HG02610 (cell line): ENCODE data around the gene MAML2.

Source experiments
- ATAC-seq: cut with Tn5 transposase; IDR thresholded peaks from one replicate; pipeline ENCODE4 v1.9.1; 2021; ENCODE audit warnings: mild to moderate bottlenecking, moderate library complexity; ENCODE audit not compliant: unreplicated experiment

MAML2 gene

DNA sequence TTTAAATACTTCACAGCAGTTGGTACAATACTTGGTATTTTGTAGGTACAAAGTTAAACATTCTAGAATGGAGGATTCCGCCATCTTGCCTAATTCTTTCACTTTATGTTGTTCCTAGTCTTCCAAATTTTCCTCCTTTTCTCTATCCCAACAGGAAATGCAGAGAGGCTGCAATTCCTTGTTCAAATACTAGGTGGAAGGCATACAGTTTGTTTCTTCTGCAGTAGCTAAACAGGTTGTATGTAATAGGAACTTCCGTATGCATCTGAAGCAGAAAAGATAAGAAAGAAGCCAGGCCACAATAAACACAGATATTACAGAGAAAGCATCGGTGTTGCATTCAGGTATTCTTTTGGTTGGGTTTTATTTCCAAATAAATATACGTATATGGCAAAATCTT is 232.7 kb downstream of the MAML2 start:
- ATAC-seq: no peak

DNA sequence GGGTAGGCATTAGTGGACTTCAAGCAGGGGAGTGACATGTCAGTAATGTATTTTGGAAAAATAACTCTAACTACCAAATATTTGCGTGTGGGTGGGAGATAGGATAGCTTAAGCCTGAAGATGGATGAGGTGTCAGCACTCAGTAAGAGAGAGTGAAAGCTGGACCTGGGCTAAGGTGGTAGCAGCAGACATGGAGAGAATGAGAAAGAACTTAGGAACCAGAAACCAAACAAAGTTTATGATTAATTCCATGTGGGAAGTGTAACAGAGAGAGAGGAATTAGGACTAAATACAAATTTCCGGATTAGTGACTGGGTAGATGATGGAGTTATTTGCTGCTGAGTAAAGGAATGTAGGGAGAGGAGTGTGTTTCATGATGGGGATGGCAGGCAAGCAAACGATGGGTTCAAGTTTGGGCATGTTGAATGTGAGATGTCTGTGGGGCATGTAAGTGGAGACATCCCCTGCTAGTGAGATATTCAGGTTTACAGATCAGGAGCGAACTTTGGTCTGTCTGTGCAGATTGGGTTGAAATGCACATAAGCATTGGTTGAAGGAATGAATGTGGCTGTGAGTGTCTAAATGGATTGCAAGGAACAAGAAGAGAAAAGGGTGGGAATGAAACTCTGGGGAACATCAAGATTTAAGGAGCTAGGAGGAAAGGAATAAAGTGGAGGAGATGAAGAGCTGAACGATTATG is 233.5 kb downstream of the MAML2 start:
- ATAC-seq: no peak

DNA sequence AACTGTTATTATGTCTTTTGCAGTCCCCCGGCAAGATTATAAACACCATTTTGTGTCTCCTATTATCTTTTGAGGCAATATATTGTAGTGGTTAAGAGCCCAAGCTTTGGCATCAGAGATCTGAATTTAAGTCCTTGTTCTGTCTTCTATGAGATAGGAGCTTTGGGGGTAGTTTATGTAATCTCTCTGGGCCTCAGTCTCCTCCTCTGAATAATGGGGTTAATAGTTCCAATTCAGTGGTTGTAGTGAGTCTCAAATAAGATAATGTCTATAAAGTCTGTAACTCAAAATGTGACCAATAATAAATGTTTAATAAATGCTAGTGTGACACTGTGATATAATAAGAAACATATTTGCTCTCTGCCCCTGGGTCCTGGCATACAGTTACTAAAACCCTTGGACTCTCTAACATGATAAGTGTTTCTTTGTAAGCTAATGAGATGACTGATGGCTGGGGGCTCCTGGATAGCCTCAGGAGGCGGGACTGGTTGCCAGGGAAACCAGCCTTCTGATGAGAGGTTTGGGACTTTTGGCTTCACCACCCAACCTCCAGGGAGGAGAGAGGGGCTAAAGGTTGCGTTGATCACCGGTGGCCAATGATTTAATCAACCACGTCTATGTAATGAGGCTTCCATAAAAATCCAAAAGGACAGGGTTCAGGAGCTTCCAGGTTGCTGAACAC is 235.7 kb downstream of the MAML2 start:
- ATAC-seq: no peak

DNA sequence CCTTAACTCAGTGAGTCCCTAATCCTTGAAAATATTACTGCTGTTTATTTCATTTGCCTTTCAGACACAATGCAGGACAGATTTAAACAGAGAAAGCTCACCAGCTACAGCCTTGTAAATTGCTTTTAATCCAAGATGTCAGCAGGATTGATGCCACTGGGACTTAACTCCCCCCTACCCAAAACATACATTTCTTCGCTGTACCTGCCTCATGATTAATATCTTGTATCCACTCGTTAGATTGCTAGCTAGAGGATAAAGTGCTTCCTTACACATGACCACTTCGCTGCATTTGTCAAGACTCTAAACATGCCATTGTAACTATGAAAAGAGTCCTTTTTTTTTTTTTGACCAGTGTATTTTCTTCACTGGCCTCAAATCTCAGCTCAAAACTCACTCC is 236.3 kb downstream of the MAML2 start:
- ATAC-seq: no peak

DNA sequence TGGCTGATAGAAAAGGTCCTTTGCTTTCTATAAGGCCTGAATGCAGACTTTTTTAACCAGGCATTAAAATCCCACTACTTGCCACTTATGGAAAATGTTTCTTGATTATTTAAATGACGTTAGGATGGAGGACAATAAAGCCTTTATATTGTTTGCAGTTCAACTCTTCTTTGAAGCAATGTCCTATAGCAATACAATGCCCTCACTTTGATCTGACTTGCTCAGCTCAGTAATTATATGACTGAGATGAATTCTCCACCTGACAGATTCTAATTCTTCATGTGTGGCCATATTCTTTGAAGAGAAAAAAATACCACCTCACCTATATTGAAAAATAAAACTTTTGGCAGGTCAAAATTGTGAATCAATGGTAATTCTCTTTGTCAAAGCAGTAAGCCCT is 237.1 kb downstream of the MAML2 start:
- no peak for ATAC-seq

DNA sequence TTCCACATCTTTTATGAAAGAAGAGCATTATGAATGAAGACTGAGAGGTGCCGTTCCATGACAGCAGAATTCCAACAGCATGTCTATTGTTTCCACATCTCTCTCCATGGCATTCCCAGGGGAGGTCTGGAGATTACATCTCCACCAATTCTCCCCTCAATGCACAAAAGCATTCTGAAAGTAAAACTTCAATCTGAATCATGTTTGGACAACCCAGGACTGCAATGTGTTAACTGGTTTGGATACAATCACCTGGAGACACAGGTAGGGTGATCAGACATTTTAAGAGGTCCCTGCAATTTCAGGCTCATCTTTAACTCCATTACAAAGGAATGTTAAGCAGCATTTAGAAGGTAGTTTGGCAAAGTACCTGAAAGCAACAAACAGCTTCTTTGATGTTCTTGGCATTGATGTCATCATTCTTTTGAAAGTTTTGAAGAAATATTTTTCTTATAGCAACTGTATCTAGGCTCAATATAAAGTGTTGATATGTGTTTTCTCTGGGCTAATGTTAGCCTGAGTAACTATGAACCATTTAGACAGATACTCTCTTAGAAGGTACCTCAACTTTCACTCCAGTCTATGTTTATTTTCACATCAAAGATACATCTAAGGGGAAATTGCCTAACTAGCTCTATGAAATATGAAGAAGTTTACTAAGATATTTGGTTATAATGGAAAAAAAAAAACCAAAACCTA is 237.6 kb downstream of the MAML2 start:
- no peak for ATAC-seq

DNA sequence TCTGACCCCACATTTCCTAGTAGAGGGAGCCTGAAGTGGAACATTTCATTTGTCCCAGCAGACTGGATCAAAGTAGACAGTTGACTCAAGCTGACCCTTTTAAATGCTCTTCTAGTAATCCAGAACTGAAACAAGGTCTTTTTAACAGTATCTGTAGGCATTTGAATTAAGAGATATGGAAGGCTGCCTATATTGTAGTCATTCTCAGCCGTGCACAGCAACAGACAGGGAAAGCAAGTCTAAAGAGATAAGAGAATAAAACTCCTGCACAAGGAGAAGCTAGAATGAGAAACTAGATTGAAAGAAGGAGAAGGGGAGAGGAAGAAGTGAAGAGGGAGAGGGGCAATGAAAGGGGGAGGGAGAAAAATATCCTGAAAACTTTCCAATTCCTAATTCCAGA is 238.5 kb downstream of the MAML2 start:
- ATAC-seq: no peak

DNA sequence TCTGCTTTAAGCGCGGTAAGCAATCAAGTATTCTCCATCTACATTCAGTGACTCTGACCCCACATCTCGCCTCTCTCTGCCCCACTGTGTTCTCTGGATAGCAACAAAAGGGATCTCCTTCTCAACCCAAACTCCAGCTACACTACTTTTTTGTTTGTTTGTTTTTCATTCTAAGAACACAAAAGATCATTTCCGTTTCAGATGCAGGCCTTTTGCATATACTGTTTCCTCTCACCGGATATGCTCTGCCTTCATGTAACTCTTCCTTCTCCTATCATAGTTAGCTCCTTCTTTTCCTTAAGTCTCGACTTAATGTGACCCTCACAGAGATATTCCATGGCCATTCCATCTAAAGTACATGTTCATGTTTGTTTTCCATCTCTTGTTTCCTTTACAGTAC is 239.3 kb downstream of the MAML2 start:
- ATAC-seq: no peak

DNA sequence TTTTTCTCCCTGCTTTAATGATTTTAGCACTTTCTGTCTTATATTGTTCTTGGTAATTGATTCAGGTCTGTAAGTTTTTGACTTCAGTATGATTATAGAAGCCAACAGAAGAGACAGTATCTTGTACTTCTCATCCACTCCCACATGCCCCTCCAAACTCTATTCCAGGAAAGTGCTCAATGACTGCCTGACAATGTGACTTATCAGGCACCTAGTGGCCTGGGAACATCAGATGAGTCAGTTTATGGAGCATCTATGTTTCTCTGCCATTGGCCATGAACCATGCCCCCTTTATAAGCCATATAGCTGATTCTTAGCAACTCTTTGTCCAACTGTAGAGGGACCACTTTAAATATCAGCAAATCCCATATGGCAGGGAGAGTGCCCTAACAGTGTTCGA is 239.9 kb downstream of the MAML2 start:
- no peak for ATAC-seq

DNA sequence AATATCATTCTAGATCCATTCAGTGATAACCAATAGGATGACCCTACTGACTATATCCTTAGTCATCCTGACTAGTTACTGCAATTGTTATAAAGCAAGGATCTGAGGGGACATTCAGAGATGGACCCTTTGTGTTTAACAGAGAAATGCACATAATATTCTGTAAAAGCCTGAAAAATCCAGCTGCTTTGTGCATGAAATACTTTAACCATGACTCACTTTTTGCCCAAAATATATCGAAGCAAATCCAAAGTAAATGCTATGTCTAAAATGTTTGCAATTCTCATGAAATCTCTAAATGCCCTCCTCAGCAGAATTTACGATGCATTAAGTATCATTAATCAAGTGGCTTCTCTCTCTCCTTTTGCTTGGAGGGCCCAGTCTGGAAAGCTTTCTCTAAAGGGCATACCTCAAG is 240.3 kb downstream of the MAML2 start:
- no peak for ATAC-seq

DNA sequence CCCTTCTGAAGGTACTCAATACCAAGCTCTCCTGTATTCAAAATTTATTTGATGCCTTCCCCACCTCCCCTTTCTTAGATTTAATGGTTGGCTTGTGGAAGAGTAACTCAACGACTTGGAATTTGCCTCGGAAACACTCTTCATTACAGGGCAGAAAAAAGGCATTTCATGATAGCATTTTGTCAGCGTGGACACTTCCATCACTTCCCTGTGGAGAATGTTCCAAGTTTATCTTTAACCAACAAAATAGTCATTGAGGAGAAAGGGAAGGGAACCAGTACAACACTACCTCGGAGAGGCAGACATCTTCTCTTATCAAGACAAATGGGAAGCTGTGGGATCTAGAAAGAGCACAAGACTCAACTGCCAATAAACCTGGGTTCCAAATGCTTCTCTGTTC is 241.8 kb downstream of the MAML2 start:
- ATAC-seq: no peak

DNA sequence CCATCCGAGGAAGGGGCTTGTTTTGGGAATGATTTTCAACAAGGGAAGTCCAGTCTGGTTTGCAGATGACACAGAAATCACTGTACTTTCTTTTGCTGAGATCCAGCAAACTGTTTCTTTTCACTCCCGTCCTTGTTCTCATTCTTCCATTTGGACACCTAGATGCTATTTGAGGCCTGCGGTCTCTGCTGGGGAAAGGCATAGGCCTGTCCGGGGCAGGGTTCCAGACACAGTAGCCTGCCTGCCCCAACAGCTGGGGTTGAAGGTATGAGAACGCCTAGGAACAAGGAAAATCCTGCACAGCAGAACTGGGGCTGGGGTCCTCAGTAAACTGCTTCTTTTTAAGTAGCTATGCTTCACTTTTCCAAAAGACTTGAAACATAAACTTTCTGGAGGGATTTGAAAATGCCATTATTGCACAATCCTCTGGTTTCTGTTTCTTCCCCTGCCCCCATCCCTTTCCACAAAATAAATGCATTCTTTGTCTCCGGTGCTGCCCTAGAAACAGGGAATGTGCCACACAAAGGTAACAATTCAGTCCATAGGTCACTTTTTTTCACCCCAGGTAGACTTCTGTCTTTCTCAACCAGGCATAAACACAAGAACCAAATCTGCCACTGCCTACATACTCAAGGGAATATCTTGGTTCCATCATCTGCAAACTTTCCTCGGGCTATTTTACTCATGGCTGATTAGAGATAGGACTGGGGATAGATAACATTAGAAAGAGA is 244.3 kb downstream of the MAML2 start:
- no peak for ATAC-seq

DNA sequence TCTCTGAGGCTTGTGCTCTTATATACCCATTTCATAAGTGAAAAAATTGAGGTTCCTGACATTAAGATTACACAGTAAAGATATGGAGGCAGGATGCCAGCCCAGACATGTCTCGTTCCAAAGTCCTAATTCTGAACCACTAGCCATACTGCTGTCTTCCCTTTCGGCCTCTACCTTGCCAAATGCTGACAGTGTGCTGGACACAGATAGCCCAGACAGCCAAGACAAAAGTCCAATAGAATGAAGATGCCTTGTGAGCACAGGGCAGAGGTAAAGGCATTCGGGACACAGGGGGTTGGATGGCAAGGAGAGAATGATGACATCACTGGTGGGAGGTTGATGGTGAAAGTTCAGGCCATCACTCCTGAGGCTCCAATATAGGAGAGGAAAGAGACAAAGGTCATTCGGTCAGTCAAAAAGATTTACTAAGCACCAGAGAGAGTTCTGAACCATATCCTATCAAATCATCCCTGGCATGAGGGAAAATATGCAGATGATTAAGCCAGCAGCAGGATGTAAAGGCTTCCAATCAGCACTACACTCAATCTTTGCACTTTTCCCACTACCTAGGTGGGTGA is 245.1 kb downstream of the MAML2 start:
- ATAC-seq: no peak

DNA sequence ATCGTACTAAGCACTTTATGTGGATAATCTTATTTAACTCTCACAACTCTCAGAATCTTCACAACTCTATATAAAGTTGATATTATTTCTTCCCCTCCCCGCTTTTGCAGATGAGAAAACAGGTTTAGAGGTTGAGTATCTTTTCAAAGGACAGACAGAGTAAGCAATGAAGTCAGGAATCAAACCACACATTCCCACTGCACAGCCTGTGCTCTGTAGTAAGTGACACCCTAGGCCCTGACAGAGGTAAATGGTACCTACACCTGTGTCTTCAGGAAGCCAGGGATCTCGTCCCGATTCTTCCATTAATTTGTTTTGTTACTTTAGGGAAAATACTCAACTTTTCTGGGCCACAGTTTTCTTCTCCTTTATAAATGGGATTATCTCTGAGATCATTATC is 246.6 kb downstream of the MAML2 start:
- no peak for ATAC-seq

DNA sequence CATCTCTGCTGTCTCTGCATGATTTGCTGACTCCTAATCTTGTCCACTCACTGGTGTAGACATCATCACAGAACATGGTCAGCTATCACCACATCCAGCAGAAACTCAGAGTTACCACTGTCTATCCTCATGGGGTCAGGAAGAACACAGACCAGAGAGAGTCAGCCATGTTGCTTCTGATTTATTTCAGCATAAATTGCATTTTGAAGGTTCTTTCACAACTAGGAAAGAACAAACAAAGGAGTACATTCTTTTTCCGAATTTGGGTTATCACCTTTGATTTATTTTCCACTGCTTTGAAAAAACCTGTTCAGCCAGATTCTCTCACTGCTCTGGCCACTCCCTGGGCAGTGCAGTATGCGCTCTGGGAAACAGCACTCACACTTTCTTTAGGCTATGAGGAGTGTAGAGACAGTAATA is 247.1 kb downstream of the MAML2 start:
- ATAC-seq: no peak

DNA sequence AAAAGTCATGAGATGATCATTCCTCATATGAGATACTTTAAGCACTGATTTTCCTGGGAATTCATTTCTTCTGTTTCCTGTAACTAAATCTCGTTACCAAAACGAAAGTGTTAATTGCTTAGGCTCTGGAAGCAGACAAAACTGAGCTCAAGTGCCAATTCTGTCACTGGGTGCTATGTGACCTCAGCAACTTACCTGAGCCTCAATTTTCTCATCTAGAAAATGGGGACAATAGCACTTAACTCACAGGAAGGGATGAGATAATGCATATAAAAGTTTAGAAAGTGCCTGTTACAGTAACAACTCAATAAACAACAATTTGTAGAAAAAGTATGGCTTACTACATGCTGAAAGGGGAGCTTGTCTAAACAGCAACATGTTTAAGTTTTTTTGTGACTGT is 248.8 kb downstream of the MAML2 start:
- ATAC-seq: no peak

DNA sequence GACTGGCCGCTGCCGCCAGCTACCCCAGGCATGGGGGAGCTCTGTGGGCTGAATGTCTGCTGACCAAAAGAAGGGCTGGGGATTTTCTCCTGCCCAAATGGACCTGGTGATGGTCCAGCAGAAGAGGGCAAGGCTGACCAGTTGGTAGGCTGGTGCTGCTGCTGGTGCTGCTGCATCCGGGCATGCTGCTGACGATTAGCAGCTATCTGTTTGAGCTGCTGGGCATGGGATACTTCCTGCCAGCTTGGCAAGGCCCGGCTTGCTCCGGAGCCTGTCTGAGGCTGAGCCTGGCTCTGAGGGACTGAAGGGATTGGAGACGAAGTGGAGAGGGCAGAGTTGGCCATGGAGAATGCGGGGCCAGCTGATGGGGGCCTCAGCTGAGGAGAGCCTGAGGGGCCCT is 250.5 kb downstream of the MAML2 start:
- no peak for ATAC-seq

DNA sequence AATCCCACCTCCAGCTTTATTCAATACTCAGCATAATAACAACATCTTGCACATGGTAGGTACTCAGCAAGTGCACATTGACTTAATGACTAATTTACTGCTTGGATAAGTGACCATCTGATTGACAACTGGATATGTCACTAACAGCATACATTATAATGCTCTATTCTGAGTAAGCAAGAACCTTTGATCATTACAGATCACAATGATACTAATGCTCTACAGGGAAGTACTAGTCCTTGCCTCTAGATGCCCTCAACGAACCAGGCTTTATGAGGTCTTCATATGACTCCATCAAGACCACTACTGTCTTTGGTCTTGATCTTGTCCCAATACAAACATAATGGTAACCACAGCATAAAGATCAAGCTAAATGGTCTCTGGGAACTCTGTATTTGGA is 251.5 kb downstream of the MAML2 start:
- no peak for ATAC-seq

DNA sequence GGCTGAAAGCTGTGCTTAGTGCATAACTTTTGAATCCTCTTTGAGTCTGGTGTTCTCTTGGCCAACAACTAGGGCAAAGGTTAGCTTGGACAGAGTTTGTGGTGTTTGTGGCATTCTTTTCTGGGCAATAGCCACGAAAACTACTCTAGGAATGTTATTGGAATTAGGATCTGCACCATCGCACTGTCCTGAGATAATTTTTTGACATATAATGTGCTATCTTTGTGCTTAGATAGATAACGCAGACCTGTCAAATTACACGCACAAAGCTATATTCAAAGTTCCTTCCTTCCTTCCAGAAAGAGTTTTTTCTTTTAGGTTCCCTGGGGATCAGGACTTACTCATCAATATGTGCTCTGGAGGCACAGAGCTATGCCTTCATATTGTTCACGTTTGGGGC is 252.3 kb downstream of the MAML2 start:
- ATAC-seq: no peak

DNA sequence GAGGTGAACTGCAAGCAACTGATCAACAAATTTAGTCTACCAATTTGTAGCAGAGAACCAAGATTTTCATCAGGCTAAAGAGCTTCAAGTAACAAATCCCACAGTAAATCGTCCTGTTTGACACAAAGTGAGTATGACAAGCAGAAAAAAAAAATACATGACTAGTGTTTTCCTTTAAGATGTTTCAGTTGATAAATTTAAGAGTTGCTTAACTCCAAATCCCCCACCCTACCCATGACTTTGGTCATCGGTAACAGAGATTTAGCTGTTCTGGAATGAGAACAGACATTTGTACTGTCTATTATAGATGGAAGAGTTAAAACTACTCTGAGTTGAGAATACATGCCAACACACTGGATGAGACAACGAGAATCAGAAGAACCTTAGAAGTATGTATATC is 254.1 kb downstream of the MAML2 start:
- no peak for ATAC-seq

DNA sequence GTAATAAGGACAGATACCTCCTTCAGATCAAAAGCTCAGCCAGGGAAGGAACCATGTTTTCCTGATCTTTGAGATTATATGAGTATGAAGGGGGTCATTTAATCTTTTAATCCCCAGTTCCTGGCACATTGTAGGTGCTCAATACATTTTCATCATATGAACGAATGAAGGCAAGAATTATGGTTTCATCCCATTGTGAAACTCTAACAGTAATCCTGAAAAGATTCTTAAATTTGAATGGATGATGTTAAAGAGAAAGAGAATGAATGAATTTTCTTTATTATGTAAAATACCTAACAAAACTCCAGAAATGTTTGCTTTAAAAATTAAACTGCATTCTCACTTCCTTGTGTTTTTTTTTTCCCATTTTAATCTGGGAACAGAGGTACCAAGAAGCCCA is 256.9 kb downstream of the MAML2 start:
- ATAC-seq: no peak
